Skeletal muscle cell (primary cell): Measurements from ENCODE around the gene NIPA2.

Experiments used
- DNase-seq: peaks from one replicate; pipeline ENCODE4 v3.0.0-alpha.2; 2010; ENCODE audit warnings: low read depth
- H3K4me3 ChIP-seq: 2 replicates; pipeline ENCODE4 v1.5.1; 2011; ENCODE audit warnings: low read depth, mild to moderate bottlenecking, control low read depth, low read length, moderate library complexity

NIPA2 gene

DNA sequence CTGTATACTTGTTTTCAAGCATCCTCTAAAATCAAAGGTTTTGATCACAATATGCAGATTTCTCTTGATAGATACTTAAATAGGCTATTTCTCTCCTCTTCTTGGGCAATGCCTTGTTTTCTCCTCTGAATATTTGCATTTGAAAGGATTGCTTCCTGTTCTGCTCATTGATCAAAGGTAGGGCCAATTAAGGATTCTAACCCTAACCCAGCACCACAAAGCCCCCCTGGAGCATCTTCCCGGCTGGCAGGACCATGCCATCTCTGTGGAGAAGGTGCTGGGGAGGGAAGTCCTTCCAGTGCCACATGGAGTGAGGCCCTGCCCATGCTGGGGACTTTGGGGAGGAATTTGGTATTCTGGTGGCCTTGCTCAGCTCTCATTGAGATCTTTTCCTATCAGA lies 11.3 kb upstream of the NIPA2 start:
- H3K4me3 ChIP-seq: no peak overlapping the region
- DNase-seq: no peak

DNA sequence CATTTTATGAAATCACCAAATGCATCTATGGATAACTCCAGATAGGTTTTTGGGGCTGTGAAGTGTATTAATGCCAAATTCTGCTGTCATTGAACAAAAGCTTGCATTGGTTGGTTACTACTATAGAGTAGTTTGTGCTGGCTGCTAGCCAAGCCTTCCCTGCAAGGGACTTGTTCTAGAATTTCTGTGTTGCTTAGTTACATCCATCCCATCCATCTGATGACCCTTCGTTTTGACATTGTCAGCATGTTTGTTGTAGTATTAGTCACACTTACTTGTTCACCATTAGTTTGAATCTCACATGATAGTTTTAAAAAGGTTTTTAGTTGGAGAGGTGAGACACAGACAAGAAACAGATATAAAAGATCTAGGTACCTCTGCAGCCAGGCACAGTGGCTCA lies 7.0 kb upstream of the NIPA2 start:
- DNase-seq: peak; percentile 30
- no peak overlapping the region for H3K4me3 ChIP-seq

GRCh38 chr15:22839046-22839695 lies 705 bp downstream of the NIPA2 start:
- no peak for DNase-seq
- peak overlapping the region; percentile 94 for H3K4me3 ChIP-seq

DNA sequence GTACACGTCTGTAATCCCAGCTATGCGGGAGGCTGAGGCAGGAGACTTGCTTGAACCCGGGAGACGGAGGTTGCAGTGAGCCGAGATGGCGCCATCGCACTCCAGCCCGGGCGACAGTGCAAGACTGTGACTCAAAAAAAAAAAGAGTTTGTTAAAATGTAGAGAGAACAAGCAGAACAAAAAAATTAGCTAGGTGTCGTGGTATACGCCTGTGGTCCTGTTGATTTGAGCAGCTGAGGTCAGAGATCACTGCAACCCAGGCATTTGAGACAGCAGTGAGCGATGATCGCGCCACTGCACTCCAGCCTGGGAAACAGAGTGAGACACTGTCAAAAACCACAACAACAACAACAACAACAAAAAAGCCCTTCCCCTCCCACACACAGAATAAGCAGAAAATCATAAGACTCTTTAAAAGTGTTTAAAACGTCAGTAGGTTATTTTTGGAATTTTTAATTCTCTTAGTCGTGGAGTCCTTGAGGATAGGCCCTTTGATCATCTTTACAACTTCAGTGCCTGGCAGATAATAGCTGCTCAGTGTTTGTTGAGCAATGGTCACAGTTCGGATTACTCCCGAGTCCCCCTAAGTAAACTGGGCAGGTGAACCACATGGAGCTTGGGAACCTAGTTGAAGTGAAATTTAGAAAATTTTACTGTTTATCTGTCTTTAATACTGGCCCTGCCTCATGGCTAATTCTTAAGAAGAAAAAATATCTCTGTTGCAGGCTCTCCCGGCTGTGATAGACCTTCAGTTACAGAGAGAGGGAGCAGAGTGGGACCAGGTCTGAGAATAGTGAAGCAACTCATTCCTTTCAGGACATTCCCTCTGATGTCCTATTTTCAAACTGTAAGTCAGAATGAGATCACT lies 6.2 kb downstream of the NIPA2 start:
- no peak for DNase-seq
- no peak overlapping the region for H3K4me3 ChIP-seq

- H3K4me3 ChIP-seq: no peak overlapping the region
- DNase-seq: peak; percentile 13
Measured at GRCh38 chr15:22845289-22845900, 6.9 kb downstream of the NIPA2 start.

GRCh38 chr15:22846073-22846472 lies 7.6 kb downstream of the NIPA2 start:
- H3K4me3 ChIP-seq: no peak overlapping the region
- no peak for DNase-seq

DNA sequence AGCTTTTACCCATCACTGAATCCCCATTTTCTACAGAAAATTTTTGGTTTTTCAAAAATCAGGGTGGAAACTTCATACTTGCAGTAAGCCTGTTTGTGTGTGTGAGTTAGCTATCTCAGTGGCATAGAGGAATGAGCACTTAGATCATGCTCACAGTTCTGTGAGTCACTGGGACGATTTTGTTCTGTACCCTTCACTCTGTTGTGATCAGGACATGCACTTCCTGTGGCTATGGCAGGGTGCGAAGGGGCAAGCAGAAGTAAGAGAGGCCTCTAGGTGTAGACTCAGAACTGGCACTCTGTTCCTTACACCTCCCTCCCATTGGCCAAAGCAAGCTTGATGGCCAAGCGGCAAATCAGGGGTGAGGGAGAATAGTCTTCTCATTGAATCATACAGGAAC lies 11.6 kb downstream of the NIPA2 start:
- DNase-seq: peak; percentile 9
- no peak overlapping the region for H3K4me3 ChIP-seq

DNA sequence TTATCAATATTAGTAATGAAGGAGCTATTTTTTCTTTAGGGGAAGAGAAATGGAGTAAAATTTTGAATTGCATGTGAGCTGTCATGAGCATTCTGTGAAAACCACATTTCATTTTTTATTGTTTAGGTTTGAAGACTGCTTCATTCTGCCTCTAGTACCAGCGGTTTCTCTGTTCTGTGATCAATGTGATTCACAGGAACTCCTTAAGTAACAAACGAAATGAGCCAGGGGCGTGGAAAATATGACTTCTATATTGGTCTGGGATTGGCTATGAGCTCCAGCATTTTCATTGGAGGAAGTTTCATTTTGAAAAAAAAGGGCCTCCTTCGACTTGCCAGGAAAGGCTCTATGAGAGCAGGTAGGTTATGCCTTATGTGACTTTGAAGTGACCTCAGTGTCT lies 13.0 kb downstream of the NIPA2 start:
- no peak overlapping the region for H3K4me3 ChIP-seq
- DNase-seq: no peak

GRCh38 chr15:22855791-22856190 lies 17.3 kb downstream of the NIPA2 start:
- H3K4me3 ChIP-seq: no peak overlapping the region
- no peak for DNase-seq

- no peak for DNase-seq
- H3K4me3 ChIP-seq: no peak overlapping the region
Measured at GRCh38 chr15:22856659-22857058, 18.2 kb downstream of the NIPA2 start.

DNA sequence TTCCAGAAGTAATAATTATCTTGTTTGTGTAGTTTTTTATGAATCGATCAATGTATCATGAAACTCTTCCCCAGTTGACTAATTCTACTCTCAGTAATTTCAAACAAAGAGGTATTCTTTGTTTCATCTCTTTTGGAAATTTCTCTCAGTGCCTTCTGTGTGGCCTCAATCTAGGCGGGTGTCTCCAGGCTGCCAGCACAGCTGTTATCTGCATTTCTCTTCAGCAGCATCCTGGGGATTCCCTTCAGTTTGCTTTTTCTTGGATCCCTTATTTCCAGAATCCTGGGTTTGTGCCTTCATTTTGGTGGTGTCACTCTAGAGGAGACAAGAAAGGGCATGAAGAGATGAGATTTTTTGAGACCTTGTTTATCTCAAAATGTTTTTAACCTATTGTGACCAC lies 22.7 kb downstream of the NIPA2 start:
- no peak overlapping the region for H3K4me3 ChIP-seq
- no peak for DNase-seq

DNA sequence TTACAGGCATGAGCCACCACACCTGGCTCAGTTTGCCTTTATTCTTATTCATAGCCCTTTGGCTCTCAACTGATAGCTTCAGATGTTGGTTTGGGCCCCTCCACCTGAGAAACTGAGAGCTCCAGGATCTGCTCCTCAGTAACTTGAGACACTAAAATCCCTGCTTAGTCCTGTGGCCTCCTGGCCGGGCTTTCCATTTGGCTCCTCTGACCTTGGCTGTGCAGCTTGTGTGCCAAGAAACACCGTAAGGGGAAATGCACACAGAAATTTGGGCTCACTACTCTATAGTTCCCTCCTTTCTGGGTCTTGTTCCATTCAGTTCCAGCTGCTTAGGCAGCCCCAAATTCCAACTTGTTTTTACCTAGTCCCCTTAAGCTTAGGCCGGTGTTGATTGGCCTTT lies 24.9 kb downstream of the NIPA2 start:
- H3K4me3 ChIP-seq: no peak overlapping the region
- DNase-seq: no peak

- DNase-seq: no peak
- H3K4me3 ChIP-seq: no peak overlapping the region
Measured at GRCh38 chr15:22866079-22866478, 27.6 kb downstream of the NIPA2 start.

DNA sequence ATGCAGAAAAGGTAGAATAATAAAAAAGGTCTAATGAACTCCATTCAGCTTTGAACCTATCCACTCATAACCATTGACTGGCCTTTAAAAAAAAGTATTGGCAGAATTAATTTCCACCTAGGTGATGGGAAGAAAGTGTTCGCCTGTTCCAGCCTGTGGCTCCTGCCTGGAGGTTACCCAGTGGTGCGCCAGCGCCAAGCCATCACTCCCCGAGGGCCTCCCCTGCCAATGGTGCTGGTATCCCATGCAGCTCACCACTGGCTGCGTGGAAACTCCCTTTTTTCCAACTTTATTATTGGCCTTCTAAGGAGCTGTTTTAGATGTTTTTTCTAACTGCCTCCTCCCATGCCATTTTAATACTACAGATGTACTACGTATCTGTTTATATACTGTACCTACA lies 29.4 kb downstream of the NIPA2 start:
- H3K4me3 ChIP-seq: no peak overlapping the region
- no peak for DNase-seq

GRCh38 chr15:22868495-22868894 lies 30.0 kb downstream of the NIPA2 start:
- no peak for DNase-seq
- no peak overlapping the region for H3K4me3 ChIP-seq

- no peak overlapping the region for H3K4me3 ChIP-seq
- no peak for DNase-seq
Measured at GRCh38 chr15:22868928-22869327, 30.5 kb downstream of the NIPA2 start.

DNA sequence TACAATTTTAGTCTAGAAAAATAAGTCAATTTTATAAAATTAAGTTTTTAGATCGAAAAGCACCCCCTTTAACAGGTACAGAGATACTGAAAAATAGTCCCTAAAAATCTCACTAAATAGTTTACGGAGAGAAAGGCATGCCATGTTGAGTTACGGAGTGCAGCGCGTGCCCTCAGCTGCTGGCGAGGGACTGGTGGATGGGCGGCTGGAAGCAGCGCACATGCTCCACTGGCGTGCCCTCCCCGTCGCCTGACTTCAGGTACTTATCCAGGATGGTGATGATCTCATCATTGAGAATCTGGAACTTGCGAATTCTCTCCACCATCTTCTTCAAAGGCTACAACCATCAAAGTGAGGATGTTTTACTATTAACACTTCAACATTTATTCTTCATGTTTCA lies 31.4 kb downstream of the NIPA2 start:
- H3K4me3 ChIP-seq: no peak overlapping the region
- no peak for DNase-seq

DNA sequence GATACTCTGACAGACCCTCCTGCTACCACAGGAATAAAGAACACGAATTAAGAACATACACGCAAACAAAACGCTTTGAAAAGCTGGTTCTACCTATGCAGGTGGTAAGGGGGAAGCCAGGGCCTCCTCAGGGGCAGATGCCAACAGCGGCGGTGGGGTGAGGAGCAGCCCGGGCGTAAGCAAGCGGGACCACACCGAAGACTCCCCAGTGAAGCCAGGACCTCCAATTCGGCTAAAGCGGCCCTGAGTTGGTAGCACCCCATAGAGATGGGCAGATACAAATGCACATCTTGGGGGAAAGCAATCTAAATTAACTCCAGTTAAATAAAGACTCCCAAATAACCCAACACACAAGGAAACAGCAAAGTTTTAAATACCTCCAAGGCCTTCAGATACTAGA lies 32.4 kb downstream of the NIPA2 start:
- DNase-seq: no peak
- no peak overlapping the region for H3K4me3 ChIP-seq

- no peak overlapping the region for H3K4me3 ChIP-seq
- no peak for DNase-seq
Measured at GRCh38 chr15:22871481-22872086, 33.1 kb downstream of the NIPA2 start.

- no peak overlapping the region for H3K4me3 ChIP-seq
- peak; percentile 51 for DNase-seq
Measured at GRCh38 chr15:22872936-22873701, 34.7 kb downstream of the NIPA2 start.
